Nephron (organoid): Measurements from ENCODE around the gene PPP3CA.

ENCODE experiments used
- H3K27ac Mint-ChIP-seq, 3 experiments: 2 replicates each; pipeline ENCODE4 v1.8.0; 2020; ENCODE audit warnings: mixed read lengths in 3 of 3, mild to moderate bottlenecking in 2 of 3, moderate library complexity in 1 of 3
- H3K27me3 Mint-ChIP-seq: 2 replicates; pipeline ENCODE4 v1.8.0; 2021; ENCODE audit warnings: low read depth, mild to moderate bottlenecking, moderate library complexity, mixed read lengths
- H3K36me3 Mint-ChIP-seq: 2 replicates; pipeline ENCODE4 v1.8.0; 2020; ENCODE audit warnings: low read depth, mixed read lengths
- H3K4me1 Mint-ChIP-seq: 2 replicates; pipeline ENCODE4 v1.8.0; 2020; ENCODE audit warnings: mixed read lengths
- H3K4me3 Mint-ChIP-seq, 3 experiments: 2 replicates each; pipeline ENCODE4 v1.8.0; 2020; ENCODE audit warnings: mild to moderate bottlenecking in 3 of 3, mixed read lengths in 3 of 3, moderate library complexity in 2 of 3
- H3K9me3 Mint-ChIP-seq: 2 replicates; pipeline ENCODE4 v1.8.0; 2020; ENCODE audit warnings: mixed read lengths
- CTCF ChIP-seq, 3 experiments: fragments of 200-600 bp; sonication (generic); IDR thresholded peaks; one replicate each; pipeline ENCODE4 v1.5.0; 2021; ENCODE audit warnings: antibody characterized with exemption in 3 of 3; ENCODE audit not compliant: unreplicated experiment in 3 of 3

Gene PPP3CA

GRCh38 chr4:101067383-101067782 is 279.9 kb downstream of the PPP3CA start:
- no peak for TF ChIP-seq CTCF (IDR thresholded peaks at IDR 0.05; ENCODE audit: unreplicated experiment in 3 of 3)
- peaks cover 26% of the 10 kb centered on the region for H3K4me1 Mint-ChIP-seq
- no peak overlapping the region for H3K4me3 Mint-ChIP-seq
- H3K27ac Mint-ChIP-seq, result peak overlapping the region; percentile 74 to 89 (median 86)
- no peaks in the 10 kb centered on the region for H3K27me3 Mint-ChIP-seq
- H3K9me3 Mint-ChIP-seq, result no peaks in the 10 kb centered on the region
- H3K36me3 Mint-ChIP-seq, result peaks cover 11% of the 10 kb centered on the region

DNA sequence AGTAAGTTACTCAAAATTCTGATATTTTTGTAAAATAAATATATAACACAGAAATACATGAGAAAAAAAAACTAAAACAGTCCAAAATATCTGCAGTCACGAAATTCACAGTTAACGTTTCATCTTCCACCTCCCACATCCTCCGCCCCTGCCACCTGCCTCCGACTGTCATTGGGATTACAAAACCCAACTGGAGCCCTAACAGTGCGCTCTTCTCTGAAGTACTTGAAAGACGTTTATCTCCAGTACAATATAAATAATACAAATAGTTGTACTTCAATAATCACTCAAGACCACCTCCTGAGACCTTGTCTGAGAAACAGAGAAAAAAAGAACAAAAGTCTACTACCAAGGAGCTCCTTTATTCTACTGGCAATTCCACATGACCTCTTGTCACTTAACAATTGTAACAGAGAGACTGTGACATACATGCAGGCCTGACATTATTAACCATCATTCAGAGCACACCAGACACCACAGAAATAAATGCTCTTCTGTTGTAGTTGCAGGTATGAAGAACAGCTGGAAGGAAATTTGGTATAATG is 280.6 kb downstream of the PPP3CA start:
- H3K27me3 Mint-ChIP-seq, result no peaks in the 10 kb centered on the region
- H3K36me3 Mint-ChIP-seq, result peaks cover 12% of the 10 kb centered on the region
- no peaks in the 10 kb centered on the region for H3K9me3 Mint-ChIP-seq
- TF ChIP-seq CTCF (IDR thresholded peaks at IDR 0.05; ENCODE audit: unreplicated experiment in 3 of 3), result no peak
- peaks cover 26% of the 10 kb centered on the region for H3K4me1 Mint-ChIP-seq
- peak overlapping the region; percentile 74 to 89 (median 86) for H3K27ac Mint-ChIP-seq
- H3K4me3 Mint-ChIP-seq, result no peak overlapping the region

DNA sequence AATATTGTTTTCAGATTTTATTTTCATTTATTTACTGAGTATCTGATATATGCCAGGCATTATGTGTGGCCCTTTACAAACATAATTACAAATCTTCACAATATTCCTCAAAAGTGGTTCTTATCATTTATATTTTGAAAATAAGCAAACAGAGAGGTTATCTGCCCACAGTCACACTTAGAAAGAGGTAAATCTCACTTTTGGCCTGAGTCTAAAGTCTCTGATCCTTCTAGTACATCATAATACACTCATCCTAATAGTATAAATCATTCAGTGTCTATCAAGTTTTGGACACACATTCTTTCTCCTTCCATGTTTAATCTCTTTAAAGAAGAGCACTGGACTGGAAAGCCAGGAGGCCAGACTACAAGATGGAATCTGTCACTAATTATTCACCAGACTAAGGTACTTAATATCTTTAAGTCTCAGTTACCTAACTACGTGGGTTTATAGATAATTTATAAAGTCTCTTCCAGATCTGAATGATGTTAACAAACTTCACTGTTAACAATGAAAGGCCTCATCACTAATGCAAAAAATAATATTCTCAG is 281.3 kb downstream of the PPP3CA start:
- Mint-ChIP-seq H3K27ac (peak overlapping the region; percentile 49 to 89 (median 74)), H3K4me3 (no peak overlapping the region), H3K4me1 (peaks cover 26% of the 10 kb centered on the region), H3K36me3 (peaks cover 12% of the 10 kb centered on the region), H3K9me3 (no peaks in the 10 kb centered on the region), H3K27me3 (no peaks in the 10 kb centered on the region)
- no peak for TF ChIP-seq CTCF (IDR thresholded peaks at IDR 0.05; ENCODE audit: unreplicated experiment in 3 of 3)

DNA sequence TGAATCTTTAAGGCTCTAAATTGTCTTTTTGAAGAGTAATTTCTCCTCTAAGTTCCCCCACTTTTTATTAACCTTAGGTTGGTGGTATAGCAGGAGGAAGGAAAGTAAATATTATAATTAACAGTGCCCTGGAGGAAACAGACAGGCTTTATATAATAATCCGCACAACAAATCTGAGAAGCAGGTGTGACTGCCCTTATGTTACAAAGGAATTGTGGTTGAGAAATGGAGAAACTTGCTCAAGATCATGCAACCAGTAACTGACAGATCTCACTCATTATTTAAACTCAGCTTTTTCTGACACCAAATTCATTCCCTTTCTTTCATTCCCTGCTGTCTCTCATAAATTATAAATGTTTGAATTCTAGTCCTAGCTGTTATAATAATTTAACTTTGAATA is 282.0 kb downstream of the PPP3CA start:
- H3K27me3 Mint-ChIP-seq, result no peaks in the 10 kb centered on the region
- peaks cover 26% of the 10 kb centered on the region for H3K4me1 Mint-ChIP-seq
- no peak for TF ChIP-seq CTCF (IDR thresholded peaks at IDR 0.05; ENCODE audit: unreplicated experiment in 3 of 3)
- H3K9me3 Mint-ChIP-seq, result no peaks in the 10 kb centered on the region
- peaks cover 12% of the 10 kb centered on the region for H3K36me3 Mint-ChIP-seq
- H3K4me3 Mint-ChIP-seq, result no peak overlapping the region
- H3K27ac Mint-ChIP-seq, result peak overlapping the region; percentile 35 to 74 (median 50)

GRCh38 chr4:101064541-101065180 is 282.7 kb downstream of the PPP3CA start:
- H3K9me3 Mint-ChIP-seq, result no peaks in the 10 kb centered on the region
- H3K36me3 Mint-ChIP-seq, result peaks cover 12% of the 10 kb centered on the region
- H3K27me3 Mint-ChIP-seq, result no peaks in the 10 kb centered on the region
- no peak for TF ChIP-seq CTCF (IDR thresholded peaks at IDR 0.05; ENCODE audit: unreplicated experiment in 3 of 3)
- H3K4me1 Mint-ChIP-seq, result peaks cover 26% of the 10 kb centered on the region
- peak overlapping the region; percentile 35 to 74 (median 50) for H3K27ac Mint-ChIP-seq
- no peak overlapping the region for H3K4me3 Mint-ChIP-seq

DNA sequence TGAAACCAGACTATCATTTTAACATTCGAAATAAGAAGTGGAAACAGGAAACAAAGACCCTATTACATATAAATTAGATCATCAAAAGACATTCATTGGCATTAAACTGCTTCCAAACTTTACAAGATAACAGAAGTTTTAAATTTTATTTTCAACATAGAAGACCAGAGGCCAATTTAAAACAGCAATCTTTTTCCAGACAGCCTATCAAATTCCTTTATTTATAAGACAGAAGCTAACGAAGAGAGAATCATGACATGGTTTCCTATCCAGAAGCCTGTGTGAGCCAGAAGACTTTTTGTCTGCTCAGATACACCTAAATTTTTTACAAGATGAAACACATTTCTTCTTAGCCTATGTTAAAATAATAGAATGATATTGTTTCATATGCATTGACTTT is 291.9 kb downstream of the PPP3CA start:
- peak overlapping the region in 2 of 3 experiments; percentile 35 to 36 for H3K27ac Mint-ChIP-seq
- H3K36me3 Mint-ChIP-seq, result no peaks in the 10 kb centered on the region
- H3K4me3 Mint-ChIP-seq, result no peak overlapping the region
- no peak for TF ChIP-seq CTCF (IDR thresholded peaks at IDR 0.05; ENCODE audit: unreplicated experiment in 3 of 3)
- no peaks in the 10 kb centered on the region for H3K27me3 Mint-ChIP-seq
- H3K9me3 Mint-ChIP-seq, result no peaks in the 10 kb centered on the region
- peaks cover 12% of the 10 kb centered on the region for H3K4me1 Mint-ChIP-seq
